Body of pancreas (tissue), 4 donors: ENCODE measurements around the gene SNX27. TPM values are rescaled to one million over a fixed set of nuclear protein-coding genes. Genes with fewer than 3 reads are reported as not detected.
A peak's percentile ranks its signal among the peaks of the same experiment; 100 is the strongest.

ENCODE experiments used
- ATAC-seq: fragments of 150-250 bp; one replicate; pipeline ENCODE4 v1.9.1; 2016
- DNase-seq, 4 donors: peaks; one replicate each; pipeline ENCODE4 v3.0.0-alpha.2; 2019
- H3K27ac ChIP-seq, 4 donors: fragments of 200-600 bp; sonication (generic); 1 replicate in 3 of 4; 2 replicates in 1 of 4; pipeline versions ENCODE4 v1.5.1 to v1.6.1; 2016 to 2019; ENCODE audit warnings: mild to moderate bottlenecking in 1 of 4, mixed read lengths in 1 of 4, moderate library complexity in 1 of 4
- H3K27me3 ChIP-seq, 2 donors: fragments of 200-600 bp; sonication (generic); one replicate each; pipeline ENCODE4 v1.6.0; 2016; ENCODE audit warnings: mild to moderate bottlenecking in 1 of 2
- H3K36me3 ChIP-seq, 2 donors: fragments of 200-600 bp; sonication (generic); replicated peaks in 1 of 2; 2 replicates each; pipeline ENCODE4 v1.5.1; 2016; ENCODE audit warnings: low read depth in 2 of 2; ENCODE audit not compliant: insufficient read depth in 1 of 2
- H3K4me1 ChIP-seq: fragments of 200-600 bp; sonication (generic); one replicate; pipeline ENCODE4 v1.6.0; 2016
- H3K4me3 ChIP-seq, 2 donors: fragments of 200-600 bp; sonication (generic); 1 replicate in 1 of 2; 2 replicates in 1 of 2; pipeline ENCODE4 v1.5.1; 2016 to 2019
- H3K9me3 ChIP-seq, 3 donors: fragments of 200-600 bp; sonication (generic); 1 replicate in 2 of 3; 2 replicates in 1 of 3; pipeline ENCODE4 v1.5.1; 2016
- POLR2A ChIP-seq, 3 donors: fragments of 450-650 bp; IDR thresholded peaks; one replicate each; pipeline ENCODE4 v1.6.1; 2016; ENCODE audit warnings: antibody characterized with exemption in 3 of 3, mild to moderate bottlenecking in 2 of 3
- WGBS, 2 donors: methylation state at CpG; one replicate each; pipeline ENCODE4 v1.1.5; 2017; 5-methylcytosine and 5-hydroxymethylcytosine counted together
- intact Hi-C: fragments of 100-400 bp; cut with DNase I; formaldehyde crosslinking; loops from one replicate; pipeline ENCODE4 v1.15.1; 2023
- total RNA-seq, 2 donors: library from RNA; depleted of rRNA; stranded (reverse); fragments of >200 nt; gene quantifications; one replicate each; pipeline ENCODE4 v1.1.0, GENCODE V29; 2016
- TF ChIP-seq, protein P1 (sequence below), 7 experiments: fragments of 450-650 bp in 4 of 7; fragments of 200-600 bp in 3 of 7; sonication (generic) in 3 of 7; IDR thresholded peaks; one replicate each; pipeline ENCODE4 v1.5.1; 2016 to 2019; ENCODE audit warnings: antibody characterized with exemption in 7 of 7

The SNX27 gene
- total RNA-seq, 2 donors from 2014 or later = 22.3 to 25.7 TPM

DNA sequence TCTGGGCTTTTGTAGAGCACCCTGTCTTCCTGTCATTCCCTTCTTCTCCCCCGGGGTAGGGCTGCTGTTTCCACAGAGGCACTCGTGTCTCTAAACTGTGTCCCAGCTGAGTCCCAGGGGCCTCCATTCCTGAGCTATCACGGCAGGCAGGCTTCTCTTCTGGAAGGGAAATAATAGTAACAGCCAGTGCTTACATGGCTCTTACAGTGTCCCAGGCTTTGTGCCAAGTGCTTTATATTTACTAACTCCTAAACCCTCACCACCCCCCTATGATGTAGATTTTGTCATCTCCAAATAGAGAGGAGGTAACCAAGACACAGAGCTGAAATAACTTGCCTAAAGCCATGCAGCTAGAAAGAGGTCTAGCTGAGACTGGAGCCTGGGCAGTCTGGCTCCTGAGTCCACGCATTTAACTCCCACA, 106.2 kb downstream of the SNX27 start:
- WGBS, 2 donors = 39 to 41% methylated on average over 4 of the region's 4 CpGs
- no peak for DNase-seq
- Histone ChIP-seq H3K9me3 (no peaks in the 10 kb centered on the region), H3K27ac (no peak overlapping the region), H3K36me3 (no peaks in the 10 kb centered on the region), H3K4me1 (peaks cover 26% of the 10 kb centered on the region), H3K27me3 (peaks cover 0 to 11% of the 10 kb centered on the region in 2 donors), H3K4me3 (no peak overlapping the region)
- intact Hi-C loops = no loop called here
- ATAC-seq = no peak
- TF ChIP-seq, protein P1, sequence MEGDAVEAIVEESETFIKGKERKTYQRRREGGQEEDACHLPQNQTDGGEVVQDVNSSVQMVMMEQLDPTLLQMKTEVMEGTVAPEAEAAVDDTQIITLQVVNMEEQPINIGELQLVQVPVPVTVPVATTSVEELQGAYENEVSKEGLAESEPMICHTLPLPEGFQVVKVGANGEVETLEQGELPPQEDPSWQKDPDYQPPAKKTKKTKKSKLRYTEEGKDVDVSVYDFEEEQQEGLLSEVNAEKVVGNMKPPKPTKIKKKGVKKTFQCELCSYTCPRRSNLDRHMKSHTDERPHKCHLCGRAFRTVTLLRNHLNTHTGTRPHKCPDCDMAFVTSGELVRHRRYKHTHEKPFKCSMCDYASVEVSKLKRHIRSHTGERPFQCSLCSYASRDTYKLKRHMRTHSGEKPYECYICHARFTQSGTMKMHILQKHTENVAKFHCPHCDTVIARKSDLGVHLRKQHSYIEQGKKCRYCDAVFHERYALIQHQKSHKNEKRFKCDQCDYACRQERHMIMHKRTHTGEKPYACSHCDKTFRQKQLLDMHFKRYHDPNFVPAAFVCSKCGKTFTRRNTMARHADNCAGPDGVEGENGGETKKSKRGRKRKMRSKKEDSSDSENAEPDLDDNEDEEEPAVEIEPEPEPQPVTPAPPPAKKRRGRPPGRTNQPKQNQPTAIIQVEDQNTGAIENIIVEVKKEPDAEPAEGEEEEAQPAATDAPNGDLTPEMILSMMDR (IDR thresholded peaks at IDR 0.05) = no peak
- no peak for TF ChIP-seq POLR2A (IDR thresholded peaks at IDR 0.05)

DNA sequence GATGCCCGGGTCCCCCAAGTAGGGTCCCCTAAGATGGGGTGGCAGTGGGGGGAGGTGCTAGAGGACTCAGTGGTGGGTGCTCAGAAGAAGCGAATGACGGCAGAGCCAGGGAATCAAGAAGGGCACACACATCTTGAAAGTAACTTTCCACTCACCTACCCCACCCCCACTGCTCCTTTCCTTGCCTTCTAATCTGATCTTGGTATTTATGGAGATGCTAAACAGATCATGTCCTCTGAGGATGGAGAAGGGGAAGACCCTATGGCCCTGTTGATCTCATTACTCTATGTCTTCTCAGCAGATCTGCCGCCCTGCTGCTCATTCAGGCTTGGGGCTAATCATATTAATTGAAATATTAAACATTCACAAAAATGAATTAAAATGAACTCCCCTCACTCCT, 106.8 kb downstream of the SNX27 start:
- H3K4me1 ChIP-seq = peaks cover 26% of the 10 kb centered on the region

DNA sequence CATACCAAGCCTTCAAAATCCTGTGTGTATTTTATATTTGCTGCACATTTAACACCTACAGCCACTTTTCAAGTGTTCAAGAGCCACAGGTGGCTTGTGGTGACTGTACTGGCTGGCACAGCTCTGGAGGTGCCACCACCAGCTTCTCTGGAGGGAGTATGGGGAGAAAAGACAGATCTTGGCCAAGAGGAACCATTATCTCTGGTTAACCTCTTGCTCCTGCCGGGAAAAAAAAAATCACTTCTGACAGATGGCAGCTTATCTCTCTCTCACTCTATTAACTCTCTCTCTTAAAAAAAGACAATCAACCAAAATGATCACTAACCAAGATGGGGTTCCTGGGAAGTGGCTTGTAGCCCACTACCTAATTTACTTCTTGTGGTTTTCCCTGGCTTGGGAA, 108.3 kb downstream of the SNX27 start:
- Histone ChIP-seq H3K36me3 (no peaks in the 10 kb centered on the region), H3K27me3 (peaks cover 0 to 11% of the 10 kb centered on the region in 2 donors), H3K4me3 (no peak overlapping the region), H3K9me3 (no peaks in the 10 kb centered on the region), H3K27ac (peak overlapping the region in 1 of 4 donors; percentile 34), H3K4me1 (peaks cover 26% of the 10 kb centered on the region)
- WGBS, 2 donors = 0 to 9% methylated on average over 1 of the region's 1 CpG
- intact Hi-C loops = no loop called here
- DNase-seq (no peak), ATAC-seq (no peak)
- TF ChIP-seq, protein P1 (IDR thresholded peaks at IDR 0.05) = no peak
- no peak for TF ChIP-seq POLR2A (IDR thresholded peaks at IDR 0.05)

More for the DNA sequence above, 106.8 kb downstream of the SNX27 start:
- H3K9me3 ChIP-seq = no peaks in the 10 kb centered on the region
- no peak overlapping the region for H3K4me3 ChIP-seq
- H3K36me3 ChIP-seq = no peaks in the 10 kb centered on the region
- TF ChIP-seq POLR2A (IDR thresholded peaks at IDR 0.05) = no peak
- TF ChIP-seq, protein P1 (IDR thresholded peaks at IDR 0.05) = no peak
- peaks cover 0 to 11% of the 10 kb centered on the region in 2 donors for H3K27me3 ChIP-seq
- intact Hi-C loops = no loop called here
- ATAC-seq (no peak), DNase-seq (no peak)
- no peak overlapping the region for H3K27ac ChIP-seq
- 80 to 81% methylated on average over 4 of the region's 4 CpGs for WGBS, 2 donors

DNA sequence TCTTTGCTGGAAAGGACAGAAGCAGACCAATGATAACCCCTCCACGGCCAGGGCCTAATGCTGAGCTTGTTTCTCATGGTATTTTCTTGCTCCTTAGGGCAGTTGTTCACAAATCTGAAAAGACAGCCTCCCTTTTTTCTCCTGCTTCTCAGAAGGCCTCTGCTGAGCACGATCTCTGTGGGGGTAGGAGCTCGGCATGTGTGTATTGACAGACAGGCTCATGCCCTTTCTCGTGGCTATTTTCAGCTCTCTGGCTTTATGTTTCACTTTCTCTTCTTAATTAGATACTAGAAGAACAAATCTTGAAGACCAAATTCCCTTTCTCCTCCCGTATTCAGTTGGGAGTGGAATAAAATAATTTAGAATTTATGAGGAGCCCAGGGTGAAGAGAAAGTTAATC, 108.7 kb downstream of the SNX27 start:
- H3K4me3 ChIP-seq = no peak overlapping the region
- H3K27me3 ChIP-seq = peaks cover 0 to 11% of the 10 kb centered on the region in 2 donors
- DNase-seq (peak in 1 of 4 donors; percentile 26), ATAC-seq (peak; percentile 33)
- 21 to 26% methylated on average over 5 of the region's 5 CpGs for WGBS, 2 donors
- no peaks in the 10 kb centered on the region for H3K9me3 ChIP-seq
- intact Hi-C loops = no loop called here
- no peaks in the 10 kb centered on the region for H3K36me3 ChIP-seq
- peak overlapping the region in 2 of 4 donors; percentile 34 to 45 for H3K27ac ChIP-seq
- H3K4me1 ChIP-seq = peaks cover 26% of the 10 kb centered on the region
- no peak for TF ChIP-seq POLR2A (IDR thresholded peaks at IDR 0.05)
- TF ChIP-seq, protein P1 (IDR thresholded peaks at IDR 0.05) = no peak
